Right atrium auricular region (tissue), 2 donors: ENCODE results near the gene SELENOH. TPM values are rescaled to one million over a fixed set of nuclear protein-coding genes. Genes with fewer than 3 reads are reported as not detected.

Experiments used
- DNase-seq: peaks from one replicate; pipeline ENCODE4 v3.0.0-alpha.2; 2019; ENCODE audit warnings: low spot score
- H3K27ac ChIP-seq, 2 donors: fragments of 200-600 bp; sonication (generic); 1 replicate in 1 of 2; 2 replicates in 1 of 2; pipeline ENCODE4 v1.5.1; 2016 to 2019
- H3K27me3 ChIP-seq, 2 donors: fragments of 200-600 bp; sonication (generic); one replicate each; pipeline versions ENCODE4 v1.5.1 to v1.6.0; 2017 to 2019
- H3K36me3 ChIP-seq: fragments of 200-600 bp; sonication (generic); one replicate; pipeline ENCODE4 v1.5.1; 2016
- H3K4me1 ChIP-seq, 2 donors: fragments of 200-600 bp; sonication (generic); one replicate each; pipeline versions ENCODE4 v1.5.1 to v1.6.0; 2017 to 2019
- H3K4me3 ChIP-seq, 2 donors: fragments of 200-600 bp; sonication (generic); 1 replicate in 1 of 2; 2 replicates in 1 of 2; pipeline ENCODE4 v1.5.1; 2017 to 2019; ENCODE audit warnings: mild to moderate bottlenecking in 1 of 2, moderate library complexity in 1 of 2
- H3K9me3 ChIP-seq, 2 donors: fragments of 200-600 bp; sonication (generic); one replicate each; pipeline ENCODE4 v1.5.1; 2019
- total RNA-seq, 2 donors: library from RNA; depleted of rRNA; stranded (reverse); fragments of >200 nt; gene quantifications; one replicate each; pipeline ENCODE4 v1.1.0, GENCODE V29; 2016
- TF ChIP-seq, protein P1 (sequence below), 2 donors: fragments of 200-600 bp; sonication (generic); IDR thresholded peaks; one replicate each; pipeline ENCODE4 v1.5.1; 2019; ENCODE audit warnings: antibody characterized with exemption in 2 of 2

Gene SELENOH
- total RNA-seq, 2 donors from 2014 or later = 147 to 159 TPM

DNA sequence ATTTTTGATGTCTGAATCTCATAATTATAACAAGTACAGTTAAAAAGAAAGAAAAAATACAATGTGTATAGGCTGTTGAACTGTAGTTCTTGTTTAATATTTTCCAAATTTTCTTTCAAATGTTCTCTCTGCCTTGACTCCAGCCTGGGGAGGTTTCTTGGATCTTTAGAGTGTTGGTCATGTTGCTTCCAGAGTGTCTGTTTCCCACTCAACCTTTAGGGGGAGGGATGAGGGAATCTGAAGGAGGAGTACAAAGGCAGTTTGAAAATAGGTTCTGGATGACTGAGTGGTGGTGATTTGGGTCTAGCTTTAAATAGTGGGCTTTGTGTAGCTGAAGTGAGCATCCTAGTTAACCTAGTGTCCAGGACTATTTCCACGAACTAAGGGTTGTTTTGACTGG lies 22.3 kb downstream of the SELENOH start:
- peaks cover 0 to 44% of the 10 kb centered on the region in 2 donors for H3K4me1 ChIP-seq

DNA sequence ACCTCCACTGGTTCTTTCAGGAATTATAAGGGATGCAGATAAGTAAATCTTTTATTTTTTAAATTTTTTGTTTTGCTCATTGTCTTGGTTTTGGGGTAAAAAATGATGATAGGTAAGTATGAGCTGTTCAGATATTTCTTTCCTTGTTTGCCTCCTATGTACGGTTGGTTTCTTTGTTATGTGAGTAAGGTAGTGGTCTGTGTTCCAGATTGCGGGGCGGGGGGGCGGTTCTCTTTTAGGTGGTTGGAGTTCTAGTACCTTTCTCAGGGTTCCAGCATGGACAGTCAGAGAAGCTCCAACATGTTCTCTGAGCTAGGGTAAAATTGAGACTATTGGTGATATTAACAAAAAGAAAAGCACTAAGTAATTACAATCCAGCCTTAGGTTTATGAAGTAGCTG lies 22.7 kb downstream of the SELENOH start:
- DNase-seq = no peak
- TF ChIP-seq, protein P1, sequence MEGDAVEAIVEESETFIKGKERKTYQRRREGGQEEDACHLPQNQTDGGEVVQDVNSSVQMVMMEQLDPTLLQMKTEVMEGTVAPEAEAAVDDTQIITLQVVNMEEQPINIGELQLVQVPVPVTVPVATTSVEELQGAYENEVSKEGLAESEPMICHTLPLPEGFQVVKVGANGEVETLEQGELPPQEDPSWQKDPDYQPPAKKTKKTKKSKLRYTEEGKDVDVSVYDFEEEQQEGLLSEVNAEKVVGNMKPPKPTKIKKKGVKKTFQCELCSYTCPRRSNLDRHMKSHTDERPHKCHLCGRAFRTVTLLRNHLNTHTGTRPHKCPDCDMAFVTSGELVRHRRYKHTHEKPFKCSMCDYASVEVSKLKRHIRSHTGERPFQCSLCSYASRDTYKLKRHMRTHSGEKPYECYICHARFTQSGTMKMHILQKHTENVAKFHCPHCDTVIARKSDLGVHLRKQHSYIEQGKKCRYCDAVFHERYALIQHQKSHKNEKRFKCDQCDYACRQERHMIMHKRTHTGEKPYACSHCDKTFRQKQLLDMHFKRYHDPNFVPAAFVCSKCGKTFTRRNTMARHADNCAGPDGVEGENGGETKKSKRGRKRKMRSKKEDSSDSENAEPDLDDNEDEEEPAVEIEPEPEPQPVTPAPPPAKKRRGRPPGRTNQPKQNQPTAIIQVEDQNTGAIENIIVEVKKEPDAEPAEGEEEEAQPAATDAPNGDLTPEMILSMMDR (IDR thresholded peaks at IDR 0.05) = no peak
- Histone ChIP-seq H3K27me3 (no peaks in the 10 kb centered on the region), H3K9me3 (no peaks in the 10 kb centered on the region), H3K4me1 (peaks cover 0 to 48% of the 10 kb centered on the region in 2 donors), H3K27ac (peak overlapping the region; percentile 92 to 97), H3K4me3 (peak overlapping the region; percentile 66 to 67), H3K36me3 (no peaks in the 10 kb centered on the region)

More for the DNA sequence above, 22.3 kb downstream of the SELENOH start:
- TF ChIP-seq, protein P1 (IDR thresholded peaks at IDR 0.05) = peak in 1 of 2 donors; percentile 55
- peak overlapping the region; percentile 66 to 67 for H3K4me3 ChIP-seq
- H3K36me3 ChIP-seq = no peaks in the 10 kb centered on the region
- DNase-seq = no peak
- no peaks in the 10 kb centered on the region for H3K9me3 ChIP-seq
- H3K27ac ChIP-seq = peak overlapping the region; percentile 92 to 97
- H3K27me3 ChIP-seq = no peaks in the 10 kb centered on the region

- H3K4me3 ChIP-seq = peak overlapping the region; percentile 66 to 67
- TF ChIP-seq, protein P1 (IDR thresholded peaks at IDR 0.05) = no peak
- H3K27ac ChIP-seq = peak overlapping the region; percentile 92 to 97
- H3K36me3 ChIP-seq = no peaks in the 10 kb centered on the region
- no peak for DNase-seq
- no peaks in the 10 kb centered on the region for H3K9me3 ChIP-seq
- H3K4me1 ChIP-seq = peaks cover 0 to 54% of the 10 kb centered on the region in 2 donors
- H3K27me3 ChIP-seq = no peaks in the 10 kb centered on the region
Observed at GRCh38 chr11:57764566-57764965, 23.3 kb downstream of the SELENOH start.

DNA sequence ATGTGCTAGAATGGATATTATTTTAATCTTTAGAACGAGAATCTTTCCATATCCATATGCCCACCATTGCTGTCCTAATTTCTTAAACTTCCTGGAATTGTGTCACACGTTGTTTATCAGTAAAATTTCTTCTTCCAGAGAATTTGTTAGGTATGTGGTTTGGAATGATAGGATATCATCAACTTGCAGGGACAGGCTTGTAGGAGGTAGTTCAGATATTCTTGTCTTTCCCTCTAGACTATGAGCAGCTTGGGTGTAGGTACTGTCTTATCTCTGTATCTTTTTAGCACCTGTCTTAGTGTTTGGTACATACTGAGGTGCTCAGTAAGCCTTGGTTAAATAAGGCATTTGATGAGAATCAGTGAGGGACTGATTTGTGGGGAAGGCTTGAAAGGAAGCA lies 23.7 kb downstream of the SELENOH start:
- Histone ChIP-seq H3K27ac (peak overlapping the region in 1 of 2 donors; percentile 97), H3K4me1 (peaks cover 0 to 58% of the 10 kb centered on the region in 2 donors)

DNA sequence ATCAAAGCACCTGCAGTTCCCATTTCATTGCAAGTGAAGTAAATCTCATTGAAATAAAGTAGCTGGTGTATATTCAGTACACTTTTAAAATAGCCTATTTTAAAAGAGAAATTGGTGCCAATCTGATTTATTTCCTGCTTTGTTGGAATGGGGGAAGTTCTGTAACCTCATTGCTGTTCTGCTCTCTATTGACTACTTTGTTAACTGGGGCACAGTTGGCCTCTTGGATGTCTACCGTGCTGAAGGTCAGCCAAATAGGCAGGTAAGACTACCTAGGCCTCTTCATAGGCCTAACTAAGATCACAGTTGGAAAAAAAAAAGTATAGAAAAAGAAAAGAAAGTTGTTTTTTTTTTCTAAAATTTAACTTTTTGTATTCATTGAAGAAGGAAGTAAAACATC lies 29.5 kb downstream of the SELENOH start:
- DNase-seq = no peak
- H3K4me3 ChIP-seq = no peak overlapping the region
- no peaks in the 10 kb centered on the region for H3K36me3 ChIP-seq
- no peaks in the 10 kb centered on the region for H3K9me3 ChIP-seq
- no peak overlapping the region for H3K27ac ChIP-seq
- TF ChIP-seq, protein P1 (IDR thresholded peaks at IDR 0.05) = no peak
- H3K4me1 ChIP-seq = peaks cover 0 to 92% of the 10 kb centered on the region in 2 donors
- H3K27me3 ChIP-seq = no peaks in the 10 kb centered on the region

More for the DNA sequence above, 23.7 kb downstream of the SELENOH start:
- peak overlapping the region in 1 of 2 donors; percentile 67 for H3K4me3 ChIP-seq
- no peaks in the 10 kb centered on the region for H3K9me3 ChIP-seq
- TF ChIP-seq, protein P1 (IDR thresholded peaks at IDR 0.05) = no peak
- DNase-seq = no peak
- no peaks in the 10 kb centered on the region for H3K36me3 ChIP-seq
- no peaks in the 10 kb centered on the region for H3K27me3 ChIP-seq

DNA sequence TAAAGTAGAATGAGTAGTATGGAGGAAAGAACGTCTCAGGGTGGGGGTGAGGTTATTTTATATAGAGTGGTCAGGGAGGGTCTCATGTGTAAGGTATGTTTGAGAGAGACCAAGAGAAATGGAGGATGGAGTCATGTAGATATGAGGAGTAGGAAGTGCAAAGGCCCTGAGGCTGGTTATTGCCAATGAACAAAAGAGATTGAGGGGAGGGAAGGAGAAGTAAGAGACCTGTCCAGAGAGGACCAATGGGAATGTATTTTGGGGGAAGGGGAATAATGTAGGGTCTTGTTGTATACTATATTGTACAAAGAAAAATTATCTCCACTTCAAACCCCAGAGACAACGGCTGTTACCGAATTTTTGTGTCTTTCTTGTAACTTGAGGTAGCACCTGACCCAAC lies 30.1 kb downstream of the SELENOH start:
- no peak overlapping the region for H3K27ac ChIP-seq
- no peak for DNase-seq
- no peaks in the 10 kb centered on the region for H3K36me3 ChIP-seq
- H3K4me3 ChIP-seq = no peak overlapping the region
- TF ChIP-seq, protein P1 (IDR thresholded peaks at IDR 0.05) = no peak
- no peaks in the 10 kb centered on the region for H3K27me3 ChIP-seq
- H3K4me1 ChIP-seq = peaks cover 0 to 93% of the 10 kb centered on the region in 2 donors
- H3K9me3 ChIP-seq = no peaks in the 10 kb centered on the region
